GM12878 (cell line): ENCODE data around the gene TUBA4B.

Experiments used
- EGR1 ChIP-seq, 2 experiments: IDR thresholded peaks; 1 replicate in 1 of 2; 2 replicates in 1 of 2; pipeline ENCODE4 v1.6.1; 2011 to 2012; ENCODE audit warnings: low read depth in 2 of 2, low read length in 2 of 2, borderline replicate concordance in 1 of 2, mild to moderate bottlenecking in 1 of 2, moderate library complexity in 1 of 2
- POLR2A ChIP-seq: IDR thresholded peaks from 2 replicates; pipeline ENCODE4 v1.6.1; 2011; ENCODE audit warnings: low read depth, mild to moderate bottlenecking, low read length

DNA sequence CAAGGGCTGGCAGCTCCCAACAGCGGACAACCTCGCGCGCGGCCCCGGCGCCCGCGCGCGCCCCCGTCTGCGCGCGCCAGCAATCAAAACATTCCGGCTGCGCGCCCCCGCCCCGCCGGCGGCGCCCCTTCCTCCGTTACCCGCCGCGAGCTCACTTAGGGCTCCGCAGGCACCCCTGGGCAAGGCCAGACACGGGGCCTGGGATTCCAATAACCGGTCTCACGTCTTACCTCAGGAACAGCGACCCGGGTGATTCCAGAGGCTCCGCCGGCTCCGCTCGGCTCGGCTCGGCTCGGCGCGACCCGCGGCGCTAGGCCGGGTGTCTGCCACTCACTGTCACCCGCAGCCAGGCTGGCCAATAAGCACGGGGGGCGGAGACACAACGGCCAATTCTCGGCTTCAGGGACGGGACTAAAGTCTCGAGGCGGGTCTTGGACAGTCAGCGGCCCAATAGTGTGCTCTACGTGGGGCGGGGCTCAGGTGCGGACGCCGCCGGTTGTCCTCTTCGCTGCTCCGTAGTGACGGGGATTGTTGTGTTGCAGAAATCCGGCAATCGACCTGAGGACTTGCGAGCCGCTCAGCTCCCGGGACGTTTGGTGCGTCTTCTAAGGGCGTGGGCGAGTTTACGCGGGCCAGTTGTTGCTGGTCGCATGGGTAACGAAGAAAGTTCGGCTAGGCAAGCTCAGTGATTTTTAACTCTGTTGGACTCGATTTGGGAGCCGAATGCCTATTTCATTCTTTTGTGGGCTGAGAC lies 23.6 kb upstream of the TUBA4B start, which contains the start of the genes ANKZF1 and ATG9A:
- TF ChIP-seq POLR2A: peak; percentile 90
- TF ChIP-seq EGR1 (IDR thresholded peaks at IDR 0.05; ENCODE audit: borderline replicate concordance in 1 of 2, low read depth in 2 of 2, low read length in 2 of 2): peak in 1 of 2 experiments; percentile 88; a peak in 2 of 3 replicates
